CD14-positive monocyte (primary cell): ENCODE data around the gene UNC93A. TPM values are rescaled to one million over a fixed set of nuclear protein-coding genes. Genes with fewer than 3 reads are reported as not detected.
"Not testable (repeated sequence)": the region's sequence is repeated elsewhere in the genome, so short reads cannot be mapped to it uniquely, and the experiment has no call there.

Source experiments
- DNase-seq, 3 donors: peaks; one replicate each; pipeline ENCODE4 v3.0.0-alpha.2; 2011 to 2022
- H2AFZ ChIP-seq: 2 replicates; pipeline ENCODE4 v1.6.0; 2012; ENCODE audit warnings: mild to moderate bottlenecking, low read depth, low read length, inconsistent platforms; ENCODE audit not compliant: insufficient read depth, poor library complexity, severe bottlenecking
- H3K27ac ChIP-seq, 2 donors: 1 replicate in 1 of 2; 2 replicates in 1 of 2; pipeline ENCODE4 v1.5.1; 2012 to 2013; ENCODE audit warnings: low read length in 2 of 2, control low read depth in 1 of 2, inconsistent platforms in 1 of 2, low read depth in 1 of 2, mild to moderate bottlenecking in 1 of 2
- H3K27me3 ChIP-seq, 2 donors: one replicate each; pipeline versions ENCODE4 v1.6.0 to v1.6.1; 2011 to 2013; ENCODE audit warnings: low read length in 2 of 2; ENCODE audit not compliant: control insufficient read depth in 2 of 2, insufficient read depth in 2 of 2
- H3K36me3 ChIP-seq, 2 donors: replicated peaks in 1 of 2; 1 replicate in 1 of 2; 2 replicates in 1 of 2; pipeline versions ENCODE4 v1.5.1 to v1.6.1; 2012 to 2013; ENCODE audit warnings: low read length in 2 of 2, control low read depth in 1 of 2, inconsistent platforms in 1 of 2, mild to moderate bottlenecking in 1 of 2; ENCODE audit not compliant: insufficient read depth in 2 of 2, control insufficient read depth in 1 of 2
- H3K4me1 ChIP-seq, 2 donors: 1 replicate in 1 of 2; 2 replicates in 1 of 2; pipeline versions ENCODE4 v1.5.1 to v1.6.1; 2012 to 2013; ENCODE audit warnings: low read length in 2 of 2, control low read depth in 1 of 2, inconsistent platforms in 1 of 2, mild to moderate bottlenecking in 1 of 2, moderate library complexity in 1 of 2; ENCODE audit not compliant: insufficient read depth in 2 of 2, control insufficient read depth in 1 of 2
- H3K4me2 ChIP-seq: replicated peaks from 2 replicates; pipeline ENCODE3; 2012; ENCODE audit warnings: low read length, moderate library complexity, mild to moderate bottlenecking; ENCODE audit not compliant: poor library complexity, severe bottlenecking; ENCODE audit errors: extremely low read depth
- H3K4me3 ChIP-seq, 3 experiments: fragments of 200-600 bp in 1 of 3; sonication (generic) in 1 of 3; replicated peaks in 1 of 3; 1 replicate in 2 of 3; 2 replicates in 1 of 3; pipeline ENCODE4 v1.5.1; 2011 to 2013; ENCODE audit warnings: low read length in 3 of 3, mild to moderate bottlenecking in 3 of 3, control low read depth in 2 of 3, low read depth in 2 of 3, inconsistent platforms in 1 of 3, moderate library complexity in 1 of 3
- H3K79me2 ChIP-seq: 2 replicates; pipeline ENCODE4 v1.6.0; 2012; ENCODE audit warnings: mild to moderate bottlenecking, control low read depth, inconsistent platforms, low read length, moderate library complexity; ENCODE audit not compliant: insufficient read depth
- H3K9ac ChIP-seq: 2 replicates; pipeline ENCODE4 v1.6.0; 2017; ENCODE audit warnings: low read length, mild to moderate bottlenecking; ENCODE audit not compliant: insufficient read depth, poor library complexity, severe bottlenecking
- H3K9me3 ChIP-seq, 2 donors: replicated peaks in 1 of 2; 1 replicate in 1 of 2; 2 replicates in 1 of 2; pipeline versions ENCODE4 v1.5.1 to v1.6.1; 2012 to 2013; ENCODE audit warnings: low read length in 2 of 2, control low read depth in 1 of 2; ENCODE audit not compliant: control insufficient read depth in 1 of 2, insufficient read depth in 1 of 2
- H4K20me1 ChIP-seq: 2 replicates; pipeline ENCODE4 v1.6.0; 2012; ENCODE audit warnings: mild to moderate bottlenecking, low read length, control low read depth, moderate library complexity; ENCODE audit not compliant: insufficient read depth
- H3K27ac Mint-ChIP-seq, 7 donors: one replicate each; pipeline ENCODE4 v1.8.0; 2020; ENCODE audit warnings: mild to moderate bottlenecking in 7 of 7, mixed read lengths in 7 of 7, moderate library complexity in 6 of 7, inconsistent platforms in 2 of 7
- H3K27me3 Mint-ChIP-seq, 3 donors: one replicate each; pipeline ENCODE4 v1.8.0; 2021 to 2022; ENCODE audit warnings: low read depth in 3 of 3, mild to moderate bottlenecking in 3 of 3, mixed read lengths in 3 of 3, moderate library complexity in 3 of 3, inconsistent platforms in 1 of 3
- H3K36me3 Mint-ChIP-seq, 2 donors: one replicate each; pipeline ENCODE4 v1.8.0; 2020; ENCODE audit warnings: mixed read lengths in 2 of 2, inconsistent platforms in 1 of 2, mild to moderate bottlenecking in 1 of 2
- H3K4me1 Mint-ChIP-seq: one replicate; pipeline ENCODE4 v1.8.0; 2020; ENCODE audit warnings: mild to moderate bottlenecking, mixed read lengths
- H3K4me3 Mint-ChIP-seq, 2 donors: one replicate each; pipeline ENCODE4 v1.8.0; 2020; ENCODE audit warnings: mild to moderate bottlenecking in 2 of 2, mixed read lengths in 2 of 2, moderate library complexity in 1 of 2
- H3K9me3 Mint-ChIP-seq, 7 donors: one replicate each; pipeline ENCODE4 v1.8.0; 2020 to 2022; ENCODE audit warnings: mixed read lengths in 7 of 7, mild to moderate bottlenecking in 6 of 7, moderate library complexity in 6 of 7, inconsistent platforms in 2 of 7
- WGBS: methylation state at CpG from one replicate; pipeline ENCODE4 v1.1.5; 2013; ENCODE audit warnings: missing lambda C conversion rate; ENCODE audit not compliant: insufficient coverage; 5-methylcytosine and 5-hydroxymethylcytosine counted together
- intact Hi-C, 2 donors: fragments of 100-400 bp; cut with micrococcal nuclease; formaldehyde crosslinking; loops; one replicate each; pipeline versions ENCODE4 v1.15.0 to v1.15.1; 2023
- polyA plus RNA-seq, 3 donors: library from polyadenylated mRNA; depleted of rRNA in 1 of 3; unstranded in 2 of 3; stranded (reverse) in 1 of 3; fragments of 300-500 nt in 2 of 3; fragments of >200 nt in 1 of 3; fragmentation: Illumina TruSeq in 2 of 3; gene quantifications; 1 replicate in 2 of 3; 2 replicates in 1 of 3; pipeline ENCODE4 v1.2.3, GENCODE V29; 2012 to 2021
- TF ChIP-seq, protein P1 (sequence below): fragments of 200-600 bp; IDR thresholded peaks from one replicate; pipeline ENCODE4 v1.8.0; 2022; ENCODE audit warnings: antibody characterized with exemption, mild to moderate bottlenecking

Gene UNC93A
- polyA plus RNA-seq, 3 donors: not detected

DNA sequence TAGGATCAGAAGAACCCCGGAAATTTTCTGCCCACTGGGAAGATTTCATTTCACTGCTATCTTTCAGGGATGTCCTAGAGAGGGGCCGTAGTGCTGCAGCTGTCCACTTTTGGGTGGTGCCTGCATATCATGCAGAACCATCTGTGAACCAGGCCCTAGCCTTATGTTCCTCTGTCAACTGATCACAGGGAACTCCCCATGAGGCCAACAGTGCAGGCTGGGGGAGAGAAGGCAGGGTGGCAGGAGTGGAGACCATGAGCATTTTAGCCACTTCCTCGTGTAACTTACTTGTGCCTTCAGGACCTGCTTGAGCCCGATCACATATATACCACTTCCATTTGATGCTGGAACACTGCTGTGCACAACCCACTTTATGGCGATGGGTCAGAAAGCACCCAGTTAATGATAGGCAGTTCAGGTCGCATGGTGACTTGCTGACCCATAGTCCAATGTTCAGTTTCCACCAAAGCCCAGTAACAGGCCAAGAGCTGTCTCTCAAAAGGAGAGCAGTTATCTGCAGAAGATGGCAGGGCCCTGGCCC lies 48.5 kb upstream of the UNC93A start:
- H3K36me3 ChIP-seq, H4K20me1 ChIP-seq, H3K4me3 Mint-ChIP-seq, H3K4me1 ChIP-seq, H3K27me3 Mint-ChIP-seq, H3K27me3 ChIP-seq, H3K36me3 Mint-ChIP-seq, intact Hi-C loops, H3K9ac ChIP-seq, DNase-seq, H3K79me2 ChIP-seq, H3K9me3 Mint-ChIP-seq, H2AFZ ChIP-seq, H3K27ac ChIP-seq, H3K4me3 ChIP-seq, H3K4me1 Mint-ChIP-seq, H3K27ac Mint-ChIP-seq, H3K4me2 ChIP-seq, H3K9me3 ChIP-seq: not testable (repeated sequence)
- WGBS: 91% methylated on average over 5 of the region's 6 CpGs

DNA sequence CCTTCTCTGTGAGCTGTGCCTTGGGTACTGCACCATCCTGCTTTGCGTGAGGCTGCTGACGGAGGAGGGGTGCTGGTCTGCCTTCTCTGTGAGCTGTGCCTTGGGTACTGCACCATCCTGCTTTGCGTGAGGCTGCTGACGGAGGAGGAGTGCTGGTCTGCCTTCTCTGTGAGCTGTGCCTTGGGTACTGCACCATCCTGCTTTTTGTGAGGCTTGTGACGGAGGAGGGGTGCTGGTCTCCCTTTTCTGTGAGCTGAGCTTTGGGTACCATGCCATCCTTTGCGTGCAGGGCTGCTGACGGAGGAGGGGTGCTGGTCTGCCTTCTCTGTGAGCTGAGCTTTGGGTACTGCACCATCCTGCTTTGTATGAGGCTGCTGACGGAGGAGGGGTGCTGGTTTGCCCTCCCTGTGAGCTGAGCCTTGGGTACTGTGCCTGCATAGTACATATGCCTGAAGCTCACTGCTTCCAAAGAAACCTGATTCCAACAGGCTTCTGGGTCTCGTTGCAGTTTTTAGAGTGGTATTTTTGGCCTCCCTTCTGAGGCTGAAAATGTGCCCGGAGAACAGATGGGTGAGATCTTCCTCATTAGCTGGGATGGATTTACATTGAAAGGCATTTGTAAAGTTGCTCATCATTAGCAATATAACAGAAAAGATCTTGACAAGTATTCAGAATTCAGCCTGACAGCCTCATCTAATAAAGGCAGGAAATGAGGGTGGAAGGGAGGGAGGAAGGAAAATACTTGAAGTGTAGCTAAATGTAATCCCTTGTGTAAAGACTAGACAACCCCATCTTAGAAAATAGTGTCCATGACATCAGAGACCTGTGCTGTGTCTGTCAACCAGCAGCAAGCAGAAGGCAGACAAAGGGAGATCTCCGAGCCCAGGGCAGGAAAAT lies 46.8 kb upstream of the UNC93A start:
- Mint-ChIP-seq H3K27me3 (peaks cover 0 to 3% (median 3%) of the 10 kb centered on the region in 3 donors), H3K27ac (peak overlapping the region in 1 of 7 donors; percentile 10), H3K4me1 (no peaks in the 10 kb centered on the region), H3K36me3 (no peaks in the 10 kb centered on the region), H3K4me3 (no peak overlapping the region), H3K9me3 (no peaks in the 10 kb centered on the region)
- H3K36me3 ChIP-seq: no peaks in the 10 kb centered on the region
- H3K4me1 ChIP-seq: no peaks in the 10 kb centered on the region
- H4K20me1 ChIP-seq: no peaks in the 10 kb centered on the region
- H3K27me3 ChIP-seq: no peaks in the 10 kb centered on the region
- H3K9me3 ChIP-seq: no peaks in the 10 kb centered on the region
- H3K4me3 ChIP-seq: no peak overlapping the region
- H2AFZ ChIP-seq: no peak overlapping the region
- H3K27ac ChIP-seq: no peak overlapping the region
- H3K79me2 ChIP-seq: no peaks in the 10 kb centered on the region
- TF ChIP-seq, protein P1, sequence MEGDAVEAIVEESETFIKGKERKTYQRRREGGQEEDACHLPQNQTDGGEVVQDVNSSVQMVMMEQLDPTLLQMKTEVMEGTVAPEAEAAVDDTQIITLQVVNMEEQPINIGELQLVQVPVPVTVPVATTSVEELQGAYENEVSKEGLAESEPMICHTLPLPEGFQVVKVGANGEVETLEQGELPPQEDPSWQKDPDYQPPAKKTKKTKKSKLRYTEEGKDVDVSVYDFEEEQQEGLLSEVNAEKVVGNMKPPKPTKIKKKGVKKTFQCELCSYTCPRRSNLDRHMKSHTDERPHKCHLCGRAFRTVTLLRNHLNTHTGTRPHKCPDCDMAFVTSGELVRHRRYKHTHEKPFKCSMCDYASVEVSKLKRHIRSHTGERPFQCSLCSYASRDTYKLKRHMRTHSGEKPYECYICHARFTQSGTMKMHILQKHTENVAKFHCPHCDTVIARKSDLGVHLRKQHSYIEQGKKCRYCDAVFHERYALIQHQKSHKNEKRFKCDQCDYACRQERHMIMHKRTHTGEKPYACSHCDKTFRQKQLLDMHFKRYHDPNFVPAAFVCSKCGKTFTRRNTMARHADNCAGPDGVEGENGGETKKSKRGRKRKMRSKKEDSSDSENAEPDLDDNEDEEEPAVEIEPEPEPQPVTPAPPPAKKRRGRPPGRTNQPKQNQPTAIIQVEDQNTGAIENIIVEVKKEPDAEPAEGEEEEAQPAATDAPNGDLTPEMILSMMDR: no peak
- DNase-seq: no peak
- WGBS: 77% methylated on average over 6 of the region's 11 CpGs
- no peak overlapping the region for H3K9ac ChIP-seq
- no peak overlapping the region for H3K4me2 ChIP-seq
- intact Hi-C loops: no loop called here
